Measurements from ENCODE around the gene RALGDS.
"Not testable (repeated sequence)": the region's sequence is repeated elsewhere in the genome, so short reads cannot be mapped to it uniquely, and the experiment has no call there.

RALGDS gene

DNA sequence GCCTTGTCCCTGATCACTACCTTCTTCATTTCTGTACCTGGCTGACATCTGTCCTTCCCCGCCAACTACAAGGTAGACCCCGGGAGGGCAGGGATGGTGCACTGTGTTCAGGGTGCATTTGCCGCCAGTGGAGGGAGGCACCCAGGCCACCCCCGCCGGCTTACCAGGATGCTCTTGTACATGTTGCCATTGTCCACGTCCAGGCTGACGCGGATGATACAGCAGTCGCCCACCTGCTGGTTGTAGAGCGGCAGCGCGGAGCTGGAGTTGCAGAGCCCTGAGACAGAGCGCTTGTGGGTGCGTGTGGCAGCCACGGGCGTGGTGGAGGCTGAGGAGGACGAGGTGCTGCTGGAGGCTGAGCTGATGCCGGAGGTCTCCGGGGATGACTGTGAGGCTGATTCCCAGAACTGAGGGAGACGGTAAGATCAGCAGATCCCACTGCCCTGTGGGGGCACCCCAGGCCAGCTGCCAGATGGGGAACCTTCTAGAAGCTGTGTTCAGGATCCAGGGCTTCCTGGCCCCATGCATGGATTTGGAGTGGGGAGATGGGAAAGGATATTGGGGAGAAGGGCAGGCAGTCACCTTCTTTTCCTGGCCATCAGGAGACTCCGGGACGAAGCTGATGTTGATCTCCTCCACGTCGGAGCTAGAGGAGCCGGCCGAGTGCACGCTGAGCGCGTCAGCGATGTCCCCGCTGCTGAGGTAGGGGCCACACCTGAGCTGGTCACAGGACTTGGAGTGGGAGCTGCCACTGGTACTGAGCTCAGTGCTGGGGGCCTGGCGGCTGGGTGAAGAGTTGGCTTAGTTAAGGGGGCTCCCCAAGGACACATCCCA lies 19.5 kb downstream of the RALGDS start:
- H3K36me3 ChIP-seq (ENCODE audit: control insufficient read depth, insufficient read depth, low read length) = peaks cover 58% of the 10 kb centered on the region
- no peak overlapping the region for H3K9ac ChIP-seq (ENCODE audit: low read length)
- no peak overlapping the region for H3K27ac ChIP-seq (ENCODE audit: low read depth, low read length)
- H3K4me3 ChIP-seq (ENCODE audit: low read length) = no peak overlapping the region
- H3K27me3 ChIP-seq (ENCODE audit: control insufficient read depth, insufficient read depth, low read length) = no peaks in the 10 kb centered on the region
- no peaks in the 10 kb centered on the region for H3K4me1 ChIP-seq (ENCODE audit: control insufficient read depth, insufficient read depth, low read length)

DNA sequence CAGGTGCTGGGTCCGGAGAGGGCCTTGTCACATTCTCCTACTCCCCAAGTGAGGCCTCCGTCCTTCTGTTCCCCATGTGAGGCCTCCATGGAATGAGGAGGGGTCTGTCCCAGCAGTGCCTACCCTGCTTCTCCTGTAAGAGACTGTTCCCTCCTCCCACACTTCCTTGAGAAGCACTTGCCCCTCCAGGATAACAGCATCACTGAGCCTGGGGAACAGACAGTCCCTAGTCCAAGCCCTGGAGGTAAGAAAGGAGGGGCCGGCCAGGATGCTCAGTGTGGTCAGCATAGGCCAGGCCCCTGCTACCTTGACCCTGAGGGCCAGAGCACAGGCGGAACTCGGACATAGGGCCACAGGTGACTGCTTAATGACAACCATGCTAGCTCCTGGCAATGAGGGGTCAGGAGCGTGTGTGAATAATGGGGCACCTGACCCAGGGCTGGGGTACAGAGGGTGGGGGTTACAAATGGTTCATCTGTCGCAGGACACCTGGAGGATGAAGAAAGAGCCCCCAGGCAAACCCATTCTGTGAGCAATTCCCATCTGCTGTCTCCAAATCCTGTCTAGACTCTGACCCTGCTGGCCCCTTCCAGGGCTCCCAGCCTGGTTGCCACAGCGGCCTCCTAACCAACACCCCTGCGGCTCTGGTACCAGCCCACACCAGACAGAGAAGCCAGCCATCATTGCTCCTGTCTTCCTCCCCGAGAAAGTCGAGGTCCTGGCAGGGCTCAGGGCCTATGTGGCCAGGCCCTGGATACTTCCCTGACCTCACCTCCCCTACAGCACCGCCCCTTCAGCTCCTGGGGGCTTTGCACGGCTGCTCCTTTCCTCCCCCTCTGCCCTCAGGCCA lies 20.3 kb downstream of the RALGDS start:
- Histone ChIP-seq H3K4me1 (ENCODE audit: control insufficient read depth, insufficient read depth, low read length) (no peaks in the 10 kb centered on the region), H3K9ac (ENCODE audit: low read length) (no peak overlapping the region), H3K27me3 (ENCODE audit: control insufficient read depth, insufficient read depth, low read length) (no peaks in the 10 kb centered on the region), H3K4me3 (ENCODE audit: low read length) (no peak overlapping the region), H3K27ac (ENCODE audit: low read depth, low read length) (no peak overlapping the region), H3K36me3 (ENCODE audit: control insufficient read depth, insufficient read depth, low read length) (peaks cover 51% of the 10 kb centered on the region)

DNA sequence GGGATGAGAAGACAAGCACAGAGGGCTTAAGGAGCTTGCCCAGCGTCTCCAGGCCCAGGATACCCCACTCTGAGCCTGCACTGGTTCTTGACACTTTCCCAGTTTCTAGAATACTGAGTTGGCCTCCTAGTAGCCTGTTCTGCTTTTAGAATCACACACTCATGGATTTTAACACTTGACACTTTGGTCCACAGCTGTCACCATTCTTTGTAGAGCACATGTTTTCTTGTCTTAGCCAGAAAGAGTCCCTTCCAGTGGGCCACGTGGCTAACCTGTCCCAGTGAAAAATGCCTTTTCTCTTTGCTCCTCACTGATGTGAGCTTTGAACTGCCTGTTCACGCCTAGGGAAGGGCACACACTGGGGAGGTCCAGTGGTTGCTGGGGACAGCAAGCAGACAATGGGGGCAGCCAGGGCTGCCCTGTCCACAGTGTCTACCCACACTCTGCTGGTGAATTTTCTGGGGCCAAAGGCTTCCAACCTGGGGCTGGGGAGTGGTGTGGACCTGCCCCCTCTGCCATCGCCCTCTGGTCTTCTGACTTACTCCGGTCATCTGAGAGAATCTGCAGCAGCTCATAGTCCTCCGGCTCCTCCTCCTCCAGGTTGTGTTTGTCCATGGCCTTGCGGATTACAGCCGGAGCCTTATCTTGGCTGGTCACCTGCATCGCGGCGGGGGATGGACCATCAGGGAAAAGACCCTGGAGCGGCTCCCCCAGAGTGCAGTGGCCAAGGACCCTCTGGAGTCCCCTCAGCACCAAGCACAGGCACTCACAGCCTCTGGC lies 21.1 kb downstream of the RALGDS start:
- Histone ChIP-seq H3K4me1 (ENCODE audit: control insufficient read depth, insufficient read depth, low read length) (no peaks in the 10 kb centered on the region), H3K36me3 (ENCODE audit: control insufficient read depth, insufficient read depth, low read length) (peaks cover 45% of the 10 kb centered on the region), H3K9ac (ENCODE audit: low read length) (no peak overlapping the region), H3K27ac (ENCODE audit: low read depth, low read length) (no peak overlapping the region), H3K4me3 (ENCODE audit: low read length) (no peak overlapping the region), H3K27me3 (ENCODE audit: control insufficient read depth, insufficient read depth, low read length) (no peaks in the 10 kb centered on the region)

DNA sequence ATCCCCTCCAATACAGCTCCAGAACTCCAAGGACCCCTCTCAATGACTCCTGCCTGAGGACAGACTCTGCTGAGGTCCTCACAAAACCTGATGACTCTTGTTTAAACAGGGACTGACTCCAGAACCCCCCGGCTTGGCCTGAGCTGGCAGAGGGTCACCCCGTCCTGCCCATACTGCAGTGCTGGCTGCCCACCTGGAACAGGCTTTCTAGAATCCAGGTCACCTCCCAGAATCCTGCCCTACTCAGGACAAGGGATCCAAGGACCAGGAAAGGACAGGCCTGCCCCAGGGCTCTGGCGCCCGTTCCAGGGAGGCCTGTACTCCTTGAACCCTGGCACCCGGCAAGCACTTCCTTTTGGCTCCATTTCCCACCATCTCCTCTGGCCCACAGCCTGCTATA lies 22.2 kb downstream of the RALGDS start:
- Histone ChIP-seq H3K27ac (ENCODE audit: low read depth, low read length) (no peak overlapping the region), H3K36me3 (ENCODE audit: control insufficient read depth, insufficient read depth, low read length) (peaks cover 44% of the 10 kb centered on the region), H3K4me3 (ENCODE audit: low read length) (no peak overlapping the region), H3K4me1 (ENCODE audit: control insufficient read depth, insufficient read depth, low read length) (no peaks in the 10 kb centered on the region), H3K27me3 (ENCODE audit: control insufficient read depth, insufficient read depth, low read length) (no peaks in the 10 kb centered on the region), H3K9ac (ENCODE audit: low read length) (no peak overlapping the region)

DNA sequence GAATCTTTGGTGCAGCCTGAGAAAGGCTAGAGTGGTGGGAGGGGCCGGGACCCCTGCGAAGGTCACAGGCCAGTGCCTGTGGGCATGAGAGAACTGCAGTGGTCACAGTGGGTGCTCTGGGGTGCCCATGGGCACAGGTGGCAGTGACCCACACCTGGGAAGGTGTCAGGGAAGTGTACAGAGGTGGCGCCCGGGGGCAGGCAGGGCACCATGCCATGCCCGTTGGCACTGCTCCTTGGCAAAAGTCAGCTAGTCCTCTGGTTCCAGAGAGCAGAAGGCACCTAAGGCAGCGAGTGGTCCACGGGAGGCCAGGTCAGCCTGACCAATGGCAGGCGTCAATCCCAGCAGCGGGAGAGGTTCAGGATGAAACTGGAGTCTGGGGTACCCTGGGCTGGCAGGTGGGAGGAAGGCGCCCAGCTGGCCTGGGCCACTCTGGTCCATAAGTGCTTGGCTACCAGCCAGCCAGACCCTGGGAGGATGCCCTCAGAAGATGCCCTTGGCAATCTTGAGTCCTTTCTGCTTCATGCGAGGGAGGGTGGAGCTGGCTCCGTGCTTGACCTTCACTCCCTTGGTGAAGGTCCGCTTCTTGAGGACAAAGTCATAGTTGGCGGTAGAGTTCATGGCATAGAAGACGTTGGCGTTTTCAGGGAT lies 22.8 kb downstream of the RALGDS start:
- Histone ChIP-seq H3K4me3 (ENCODE audit: low read length) (no peak overlapping the region), H3K27ac (ENCODE audit: low read depth, low read length) (no peak overlapping the region), H3K36me3 (ENCODE audit: control insufficient read depth, insufficient read depth, low read length) (peaks cover 44% of the 10 kb centered on the region)

DNA sequence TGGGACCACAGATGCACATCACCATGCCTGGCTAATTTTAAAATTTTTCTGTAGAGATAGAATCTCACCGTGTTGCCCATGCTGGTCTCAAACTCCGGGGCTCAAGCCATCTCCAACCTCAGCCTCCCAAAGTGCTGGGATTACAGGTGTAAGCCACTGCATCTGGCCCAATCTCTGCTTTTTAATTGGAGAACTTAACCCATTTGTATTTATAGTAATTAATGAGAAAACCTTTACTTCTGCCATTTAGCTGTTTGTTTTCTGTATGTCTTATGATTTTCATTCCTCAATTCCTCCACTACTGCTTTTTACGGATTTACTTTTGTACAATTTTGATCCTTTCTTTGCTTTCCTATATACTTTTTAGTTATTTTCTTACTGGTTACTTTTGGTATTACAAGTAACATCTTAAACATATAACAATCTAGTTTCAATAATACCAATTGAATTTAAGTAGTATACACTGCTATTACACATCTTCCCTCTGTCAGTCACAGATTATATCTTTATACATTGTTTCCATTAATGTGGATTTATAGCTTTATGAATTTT lies 26.1 kb downstream of the RALGDS start:
- H3K36me3 ChIP-seq (ENCODE audit: control insufficient read depth, insufficient read depth, low read length) = peaks cover 21% of the 10 kb centered on the region
- no peak overlapping the region for H3K4me3 ChIP-seq (ENCODE audit: low read length)
- no peak overlapping the region for H3K27ac ChIP-seq (ENCODE audit: low read depth, low read length)
- no peaks in the 10 kb centered on the region for H3K27me3 ChIP-seq (ENCODE audit: control insufficient read depth, insufficient read depth, low read length)
- no peak overlapping the region for H3K9ac ChIP-seq (ENCODE audit: low read length)
- H3K4me1 ChIP-seq (ENCODE audit: control insufficient read depth, insufficient read depth, low read length) = no peaks in the 10 kb centered on the region

More for the DNA sequence above, 22.8 kb downstream of the RALGDS start:
- Histone ChIP-seq H3K9ac (ENCODE audit: low read length) (no peak overlapping the region), H3K27me3 (ENCODE audit: control insufficient read depth, insufficient read depth, low read length) (no peaks in the 10 kb centered on the region), H3K4me1 (ENCODE audit: control insufficient read depth, insufficient read depth, low read length) (no peaks in the 10 kb centered on the region)

DNA sequence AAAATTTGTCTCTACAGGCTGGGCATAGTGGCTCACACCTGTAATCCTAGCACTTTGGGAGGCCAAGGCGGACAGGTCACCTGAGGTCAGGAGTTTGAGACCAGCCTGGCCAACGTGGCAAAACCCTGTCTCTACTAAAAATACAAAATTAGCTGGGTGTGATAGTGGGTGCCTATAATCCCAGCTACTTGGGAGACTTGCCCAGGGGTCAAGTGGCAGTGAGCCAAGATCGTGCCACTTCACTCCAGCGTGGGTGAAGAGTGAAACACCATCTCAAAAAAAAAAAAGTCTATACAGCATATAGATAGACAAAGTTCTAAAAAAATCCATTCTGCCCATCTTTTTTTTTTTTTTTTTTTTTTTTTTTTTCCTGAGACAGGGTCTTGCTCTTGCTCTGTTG lies 26.7 kb downstream of the RALGDS start:
- not testable (repeated sequence) for H3K4me3 ChIP-seq (ENCODE audit: low read length); H3K4me1 ChIP-seq (ENCODE audit: control insufficient read depth, insufficient read depth, low read length); H3K27ac ChIP-seq (ENCODE audit: low read depth, low read length); H3K9ac ChIP-seq (ENCODE audit: low read length); H3K27me3 ChIP-seq (ENCODE audit: control insufficient read depth, insufficient read depth, low read length)
- H3K36me3 ChIP-seq (ENCODE audit: control insufficient read depth, insufficient read depth, low read length) = peaks cover 17% of the 10 kb centered on the region

DNA sequence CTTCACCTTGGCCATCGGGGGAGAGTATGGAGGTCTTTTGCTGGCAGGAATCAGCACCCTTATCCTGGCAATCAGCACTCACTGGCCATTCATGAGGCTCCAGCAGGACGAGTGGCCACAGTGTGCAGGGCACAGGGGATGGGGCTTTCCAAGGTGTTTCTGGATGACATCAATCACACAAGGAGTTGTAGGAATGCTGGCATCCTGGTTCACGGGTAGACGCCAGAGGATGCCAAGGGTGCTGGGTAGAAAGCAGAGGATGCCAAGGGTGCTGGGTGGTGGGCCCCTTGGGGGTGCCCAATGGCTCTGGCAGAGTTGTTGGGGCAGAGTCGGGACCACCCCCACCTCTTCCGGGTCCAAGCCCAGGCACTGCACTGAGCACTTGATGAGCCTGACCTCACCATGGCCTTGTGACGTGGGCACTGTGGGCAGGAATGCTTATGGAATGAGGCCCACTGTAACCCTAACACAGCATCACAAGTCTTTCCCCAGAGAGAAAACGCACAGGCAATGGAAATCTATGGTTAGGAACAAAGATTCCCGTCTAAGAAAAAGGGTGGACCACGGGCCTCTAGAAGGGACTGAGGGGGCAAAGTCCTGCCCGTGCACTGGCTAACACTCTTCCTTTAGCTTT lies 30.2 kb downstream of the RALGDS start:
- Histone ChIP-seq H3K27me3 (ENCODE audit: control insufficient read depth, insufficient read depth, low read length) (no peaks in the 10 kb centered on the region), H3K27ac (ENCODE audit: low read depth, low read length) (no peak overlapping the region)

DNA sequence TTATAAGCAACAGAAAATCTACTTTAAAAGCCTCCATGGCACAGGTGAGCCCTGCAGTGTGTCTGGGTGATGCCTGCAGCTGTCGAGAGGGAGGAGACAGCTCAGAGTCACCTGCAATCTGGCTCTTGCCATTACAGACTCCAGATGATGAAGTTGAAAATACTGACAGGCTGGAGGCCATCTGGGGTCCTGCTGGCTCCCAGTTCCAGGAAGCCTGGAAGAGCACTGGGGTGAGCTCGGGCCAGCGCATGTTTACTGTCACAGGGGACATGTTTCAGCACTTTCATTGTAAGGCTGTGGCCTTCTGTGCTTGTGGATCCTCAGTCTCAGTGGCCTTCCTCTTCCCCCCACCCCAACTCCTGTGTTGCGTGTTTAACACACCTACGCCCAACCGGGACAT lies 30.9 kb downstream of the RALGDS start:
- H3K9ac ChIP-seq (ENCODE audit: low read length) = no peak overlapping the region
- H3K36me3 ChIP-seq (ENCODE audit: control insufficient read depth, insufficient read depth, low read length) = no peaks in the 10 kb centered on the region
- no peaks in the 10 kb centered on the region for H3K4me1 ChIP-seq (ENCODE audit: control insufficient read depth, insufficient read depth, low read length)
- no peaks in the 10 kb centered on the region for H3K27me3 ChIP-seq (ENCODE audit: control insufficient read depth, insufficient read depth, low read length)
- no peak overlapping the region for H3K4me3 ChIP-seq (ENCODE audit: low read length)
- no peak overlapping the region for H3K27ac ChIP-seq (ENCODE audit: low read depth, low read length)

More for the DNA sequence above, 30.2 kb downstream of the RALGDS start:
- H3K4me3 ChIP-seq (ENCODE audit: low read length) = no peak overlapping the region
- no peaks in the 10 kb centered on the region for H3K4me1 ChIP-seq (ENCODE audit: control insufficient read depth, insufficient read depth, low read length)
- H3K36me3 ChIP-seq (ENCODE audit: control insufficient read depth, insufficient read depth, low read length) = no peaks in the 10 kb centered on the region
- no peak overlapping the region for H3K9ac ChIP-seq (ENCODE audit: low read length)

DNA sequence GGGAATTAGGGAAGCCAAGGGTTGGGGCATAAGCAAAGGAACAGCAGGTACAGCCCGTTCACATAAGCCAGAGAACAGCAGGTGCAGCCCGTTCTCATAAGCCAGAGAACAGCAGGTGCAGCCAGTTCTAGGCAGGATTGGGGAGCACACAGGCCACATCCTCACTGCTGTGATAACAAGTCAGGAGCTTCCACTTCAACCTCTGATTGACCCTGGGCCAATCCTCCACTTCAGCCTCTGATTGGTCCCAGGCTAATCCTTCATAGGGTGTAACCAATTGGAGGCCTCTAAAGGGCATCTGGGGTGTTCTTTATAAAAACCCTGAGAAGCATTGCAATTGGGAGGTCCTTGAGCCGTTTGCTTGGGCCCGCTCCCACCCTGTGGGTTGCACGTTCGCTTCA lies 31.8 kb downstream of the RALGDS start:
- Histone ChIP-seq H3K27ac (ENCODE audit: low read depth, low read length) (no peak overlapping the region), H3K36me3 (ENCODE audit: control insufficient read depth, insufficient read depth, low read length) (no peaks in the 10 kb centered on the region), H3K9ac (ENCODE audit: low read length) (no peak overlapping the region), H3K27me3 (ENCODE audit: control insufficient read depth, insufficient read depth, low read length) (no peaks in the 10 kb centered on the region), H3K4me1 (ENCODE audit: control insufficient read depth, insufficient read depth, low read length) (no peaks in the 10 kb centered on the region), H3K4me3 (ENCODE audit: low read length) (no peak overlapping the region)

DNA sequence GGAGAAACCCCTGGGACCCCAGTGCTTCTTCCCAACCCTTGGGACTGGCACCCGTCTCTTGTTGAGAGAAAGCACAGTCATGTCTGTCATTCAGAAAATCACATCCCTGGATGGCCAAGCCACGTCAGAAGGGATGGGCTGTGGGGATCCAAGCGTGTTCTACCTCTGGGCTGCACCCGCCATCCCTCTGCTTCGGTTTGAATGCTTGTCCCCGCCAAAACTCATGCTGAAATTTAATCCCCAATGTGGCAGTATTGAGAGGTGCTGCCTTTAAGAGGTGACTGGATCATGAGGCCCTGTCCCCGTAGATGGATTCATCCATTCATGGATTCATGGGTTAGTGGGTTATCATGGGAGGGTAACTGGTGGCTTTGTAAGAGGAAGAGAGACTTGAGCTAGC lies 32.3 kb downstream of the RALGDS start:
- Histone ChIP-seq H3K4me3 (ENCODE audit: low read length) (no peak overlapping the region), H3K9ac (ENCODE audit: low read length) (no peak overlapping the region), H3K27me3 (ENCODE audit: control insufficient read depth, insufficient read depth, low read length) (no peaks in the 10 kb centered on the region), H3K36me3 (ENCODE audit: control insufficient read depth, insufficient read depth, low read length) (no peaks in the 10 kb centered on the region), H3K27ac (ENCODE audit: low read depth, low read length) (no peak overlapping the region), H3K4me1 (ENCODE audit: control insufficient read depth, insufficient read depth, low read length) (no peaks in the 10 kb centered on the region)

Data from rectal smooth muscle tissue (tissue), 1 donor.